Measurements from ENCODE around the gene D2HGDH. TPM values are rescaled to one million over a fixed set of nuclear protein-coding genes. Genes with fewer than 3 reads are reported as not detected.
"Not testable (repeated sequence)": the region's sequence is repeated elsewhere in the genome, so short reads cannot be mapped to it uniquely, and the experiment has no call there.

D2HGDH gene
- total and polyA plus RNA-seq, 2 experiments from 2014 or later: 9.7 to 19.1 TPM

GRCh38 chr2:241798081-241798630 is 63.7 kb downstream of the D2HGDH start:
- H3K9me2 ChIP-seq (ENCODE audit: insufficient read depth): no peaks in the 10 kb centered on the region
- H3K9ac ChIP-seq: no peak overlapping the region
- no peak overlapping the region for H3K4me2 ChIP-seq (ENCODE audit: unreplicated experiment)
- no peak overlapping the region for H3K27ac ChIP-seq
- TF ChIP-seq EZH2 (IDR thresholded peaks at IDR 0.05; ENCODE audit: insufficient read depth, poor library complexity, severe bottlenecking) (no peak), EZH2phosphoT487 (IDR thresholded peaks at IDR 0.05; ENCODE audit: insufficient read depth, low read depth) (no peak)
- WGBS, 2 experiments (ENCODE audit: low coverage in 1 of 2, low lambda C conversion rate in 2 of 2, missing lambda C conversion rate in 2 of 2): 62 to 65% methylated on average over 14 of the region's 14 CpGs
- no peaks in the 10 kb centered on the region for H3K36me3 ChIP-seq (ENCODE audit: low read depth)
- H3K79me2 ChIP-seq (ENCODE audit: insufficient read depth): no peaks in the 10 kb centered on the region
- H3K4me3 ChIP-seq: no peak overlapping the region
- no peaks in the 10 kb centered on the region for H3K27me3 ChIP-seq (replicated peaks; ENCODE audit: insufficient read depth)
- no peak for DNase-seq
- no peaks in the 10 kb centered on the region for H3F3A ChIP-seq (ENCODE audit: insufficient read depth)
- H3K4me1 ChIP-seq (ENCODE audit: insufficient read depth): no peaks in the 10 kb centered on the region
- in situ Hi-C loops (cut with MboI): no loop called here
- no peaks in the 10 kb centered on the region for H3K9me3 ChIP-seq (ENCODE audit: low read depth)
- no peaks in the 10 kb centered on the region for H4K20me1 ChIP-seq (ENCODE audit: insufficient read depth)
- H2AFZ ChIP-seq: no peak overlapping the region

- no peaks in the 10 kb centered on the region for H3K4me1 ChIP-seq (ENCODE audit: insufficient read depth)
- in situ Hi-C loops (cut with MboI): no loop called here
- H3K4me3 ChIP-seq: no peak overlapping the region
- TF ChIP-seq EZH2phosphoT487 (IDR thresholded peaks at IDR 0.05; ENCODE audit: insufficient read depth, low read depth): no peak
- TF ChIP-seq EZH2 (IDR thresholded peaks at IDR 0.05; ENCODE audit: insufficient read depth, poor library complexity, severe bottlenecking): no peak
- no peaks in the 10 kb centered on the region for H3K9me2 ChIP-seq (ENCODE audit: insufficient read depth)
- peaks cover 2% of the 10 kb centered on the region; the same call in 1 of the 2 replicates for H3K27me3 ChIP-seq (replicated peaks; ENCODE audit: insufficient read depth)
- H3F3A ChIP-seq (ENCODE audit: insufficient read depth): no peaks in the 10 kb centered on the region
- no peak for DNase-seq
- no peak overlapping the region for H2AFZ ChIP-seq
- no peak overlapping the region for H3K27ac ChIP-seq
- no peak overlapping the region for H3K4me2 ChIP-seq (ENCODE audit: unreplicated experiment)
- no peaks in the 10 kb centered on the region for H4K20me1 ChIP-seq (ENCODE audit: insufficient read depth)
- no peak overlapping the region for H3K9ac ChIP-seq
- H3K36me3 ChIP-seq (ENCODE audit: low read depth): no peaks in the 10 kb centered on the region
- 76 to 83% methylated on average over 19 to 21 of the region's 21 CpGs for WGBS, 2 experiments (ENCODE audit: low coverage in 1 of 2, low lambda C conversion rate in 2 of 2, missing lambda C conversion rate in 2 of 2)
- H3K79me2 ChIP-seq (ENCODE audit: insufficient read depth): no peaks in the 10 kb centered on the region
- H3K9me3 ChIP-seq (ENCODE audit: low read depth): no peaks in the 10 kb centered on the region
Measured at GRCh38 chr2:241798631-241799521, 64.4 kb downstream of the D2HGDH start.

- H4K20me1 ChIP-seq (ENCODE audit: insufficient read depth): no peaks in the 10 kb centered on the region
- H3K27me3 ChIP-seq (replicated peaks; ENCODE audit: insufficient read depth): peaks cover 10% of the 10 kb centered on the region; the same call in 1 of the 2 replicates
- 73 to 83% methylated on average over 8 to 10 of the region's 10 CpGs for WGBS, 2 experiments (ENCODE audit: low coverage in 1 of 2, low lambda C conversion rate in 2 of 2, missing lambda C conversion rate in 2 of 2)
- H3K79me2 ChIP-seq (ENCODE audit: insufficient read depth): no peaks in the 10 kb centered on the region
- H3F3A ChIP-seq (ENCODE audit: insufficient read depth): no peaks in the 10 kb centered on the region
- no peak overlapping the region for H3K9ac ChIP-seq
- no peak overlapping the region for H3K4me2 ChIP-seq (ENCODE audit: unreplicated experiment)
- H3K9me3 ChIP-seq (ENCODE audit: low read depth): no peaks in the 10 kb centered on the region
- no peak overlapping the region for H3K27ac ChIP-seq
- no peaks in the 10 kb centered on the region for H3K9me2 ChIP-seq (ENCODE audit: insufficient read depth)
- no peaks in the 10 kb centered on the region for H3K36me3 ChIP-seq (ENCODE audit: low read depth)
- TF ChIP-seq EZH2phosphoT487 (IDR thresholded peaks at IDR 0.05; ENCODE audit: insufficient read depth, low read depth) (no peak), EZH2 (IDR thresholded peaks at IDR 0.05; ENCODE audit: insufficient read depth, poor library complexity, severe bottlenecking) (no peak)
- DNase-seq: no peak
- H3K4me3 ChIP-seq: no peak overlapping the region
- in situ Hi-C loops (cut with MboI): no loop called here
- H3K4me1 ChIP-seq (ENCODE audit: insufficient read depth): no peaks in the 10 kb centered on the region
- no peak overlapping the region for H2AFZ ChIP-seq
Measured at GRCh38 chr2:241799522-241800197, 65.2 kb downstream of the D2HGDH start.

- H3K27me3 ChIP-seq (replicated peaks; ENCODE audit: insufficient read depth): peaks cover 12% of the 10 kb centered on the region; the same call in 1 of the 2 replicates
- H3K79me2 ChIP-seq (ENCODE audit: insufficient read depth); in situ Hi-C loops (cut with MboI); H2AFZ ChIP-seq; H3K4me3 ChIP-seq; H3K4me1 ChIP-seq (ENCODE audit: insufficient read depth); DNase-seq; H3K9me2 ChIP-seq (ENCODE audit: insufficient read depth); H4K20me1 ChIP-seq (ENCODE audit: insufficient read depth); H3K4me2 ChIP-seq (ENCODE audit: unreplicated experiment); H3K36me3 ChIP-seq (ENCODE audit: low read depth); H3F3A ChIP-seq (ENCODE audit: insufficient read depth); H3K9me3 ChIP-seq (ENCODE audit: low read depth); H3K9ac ChIP-seq; H3K27ac ChIP-seq: not testable (repeated sequence)
- 77 to 83% methylated on average over 34 to 35 of the region's 35 CpGs for WGBS, 2 experiments (ENCODE audit: low coverage in 1 of 2, low lambda C conversion rate in 2 of 2, missing lambda C conversion rate in 2 of 2)
Measured at GRCh38 chr2:241800198-241800903, 65.9 kb downstream of the D2HGDH start.

Data from GM23248 (cell line).